AG20443 (cell line): ENCODE measurements around the gene PTGDS.

Experiments used
- DNase-seq: peaks from one replicate; pipeline ENCODE4 v3.0.0; 2012; ENCODE audit warnings: low spot score, mixed read lengths

The PTGDS gene

GRCh38 chr9:136977223-136977622, at the start of gene PTGDS:
TSS of gene PTGDS (plus strand) at chr9:136977504. CDS start at chr9:136977579, 75 bp downstream.
- DNase-seq, result peak; percentile 65

- no peak for DNase-seq
These were observed 48.7 kb upstream of the PTGDS start for GRCh38 chr9:136928591-136928990.

- no peak for DNase-seq
These were observed 47.3 kb upstream of the PTGDS start for GRCh38 chr9:136930014-136930413.

GRCh38 chr9:136931611-136932130, 45.6 kb upstream of the PTGDS start:
- DNase-seq, result no peak

- no peak for DNase-seq
These were observed 43.0 kb upstream of the PTGDS start for GRCh38 chr9:136934277-136934676.

GRCh38 chr9:136935651-136936050, 41.7 kb upstream of the PTGDS start:
- no peak for DNase-seq

GRCh38 chr9:136936645-136937170, 40.6 kb upstream of the PTGDS start:
- no peak for DNase-seq

GRCh38 chr9:136937186-136938001, 39.9 kb upstream of the PTGDS start:
- DNase-seq, result no peak

- no peak for DNase-seq
These were observed 37.8 kb upstream of the PTGDS start for GRCh38 chr9:136939431-136939995.

- DNase-seq, result no peak
These were observed 37.2 kb upstream of the PTGDS start for GRCh38 chr9:136939996-136940525.

- DNase-seq, result no peak
These were observed 36.6 kb upstream of the PTGDS start for GRCh38 chr9:136940526-136941230.

- DNase-seq, result no peak
These were observed 35.8 kb upstream of the PTGDS start for GRCh38 chr9:136941231-136942111.

GRCh38 chr9:136942112-136942880, 35.0 kb upstream of the PTGDS start:
- no peak for DNase-seq

- DNase-seq, result no peak
These were observed 34.4 kb upstream of the PTGDS start for GRCh38 chr9:136942881-136943230.

GRCh38 chr9:136943291-136944211, 33.8 kb upstream of the PTGDS start:
- no peak for DNase-seq

- peak; percentile 91 for DNase-seq
These were observed 33.1 kb upstream of the PTGDS start for GRCh38 chr9:136944212-136944518.

- peak; percentile 100 for DNase-seq
These were observed 32.6 kb upstream of the PTGDS start, which contains the start of the genes C8G and FBXW5 for GRCh38 chr9:136944519-136945332. TSS of gene C8G (plus strand) at chr9:136945243. CDS start at chr9:136945321, 78 bp downstream. TSS of gene FBXW5 (minus strand) at chr9:136944738. CDS start at chr9:136944083, 655 bp downstream.
